Vagina (tissue), 2 donors: ENCODE measurements around the gene SLC7A14.

ENCODE experiments used
- CTCF ChIP-seq, 3 experiments: fragments of 450-650 bp in 2 of 3; fragments of 200-600 bp in 1 of 3; sonication (generic) in 1 of 3; IDR thresholded peaks; one replicate each; pipeline ENCODE4 v1.5.1; 2017 to 2019; ENCODE audit warnings: antibody characterized with exemption in 3 of 3, mild to moderate bottlenecking in 2 of 3, moderate library complexity in 2 of 3
- POLR2A ChIP-seq, 2 donors: fragments of 450-650 bp; IDR thresholded peaks; one replicate each; pipeline ENCODE4 v1.6.1; 2017; ENCODE audit warnings: antibody characterized with exemption in 2 of 2, mild to moderate bottlenecking in 2 of 2, moderate library complexity in 2 of 2

- TF ChIP-seq CTCF (IDR thresholded peaks at IDR 0.05) (no peak), POLR2A (IDR thresholded peaks at IDR 0.05) (no peak)
Observed at GRCh38 chr3:170469151-170470062, 116.5 kb downstream of the SLC7A14 start.
